Esophagus squamous epithelium (tissue), 4 donors: Measurements from ENCODE around the gene PTPN21.

Experiments
- POLR2A ChIP-seq, 4 donors: fragments of 450-650 bp; IDR thresholded peaks; one replicate each; pipeline ENCODE4 v1.6.1; 2017; ENCODE audit warnings: antibody characterized with exemption in 4 of 4, mild to moderate bottlenecking in 4 of 4, moderate library complexity in 3 of 4
- TF ChIP-seq, protein P1 (sequence below), 6 experiments: fragments of 450-650 bp in 4 of 6; fragments of 200-600 bp in 2 of 6; sonication (generic) in 2 of 6; IDR thresholded peaks; one replicate each; pipeline ENCODE4 v1.5.1; 2016 to 2019; ENCODE audit warnings: antibody characterized with exemption in 6 of 6, mild to moderate bottlenecking in 4 of 6, moderate library complexity in 4 of 6

DNA sequence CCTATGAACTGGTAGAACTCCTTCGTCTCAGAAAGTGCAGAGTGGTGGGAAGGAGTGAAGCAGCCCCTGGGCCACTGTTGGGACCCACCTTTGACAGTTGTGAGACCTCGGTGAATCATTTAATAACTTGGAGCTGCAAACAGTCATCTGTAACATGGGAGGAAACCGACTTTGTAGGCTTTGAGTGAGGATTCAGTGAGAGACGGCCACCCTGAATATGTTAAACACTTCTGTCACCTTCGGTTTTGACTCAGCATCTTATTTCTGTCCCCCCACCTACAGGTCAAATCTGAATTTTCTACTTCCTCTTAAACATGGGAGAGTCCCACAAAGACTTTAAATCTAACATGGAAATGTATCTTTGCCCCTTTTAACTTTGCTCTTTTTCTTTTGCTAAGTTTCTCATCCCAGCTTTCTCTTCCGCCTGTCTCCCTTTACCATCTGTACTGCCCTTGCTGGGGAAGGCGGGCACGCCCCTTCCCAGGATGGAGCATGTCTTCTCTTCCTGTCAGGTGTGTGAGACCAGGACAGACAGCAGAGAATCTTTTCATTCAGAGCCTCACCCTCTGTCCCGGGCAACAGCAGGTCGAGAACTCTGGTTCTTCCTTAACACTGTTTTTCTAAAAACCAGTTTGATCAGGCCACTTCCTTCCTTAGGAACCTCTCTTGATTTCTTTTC lies 45.1 kb upstream of the PTPN21 start:
- TF ChIP-seq POLR2A (IDR thresholded peaks at IDR 0.05) = no peak
- TF ChIP-seq, protein P1, sequence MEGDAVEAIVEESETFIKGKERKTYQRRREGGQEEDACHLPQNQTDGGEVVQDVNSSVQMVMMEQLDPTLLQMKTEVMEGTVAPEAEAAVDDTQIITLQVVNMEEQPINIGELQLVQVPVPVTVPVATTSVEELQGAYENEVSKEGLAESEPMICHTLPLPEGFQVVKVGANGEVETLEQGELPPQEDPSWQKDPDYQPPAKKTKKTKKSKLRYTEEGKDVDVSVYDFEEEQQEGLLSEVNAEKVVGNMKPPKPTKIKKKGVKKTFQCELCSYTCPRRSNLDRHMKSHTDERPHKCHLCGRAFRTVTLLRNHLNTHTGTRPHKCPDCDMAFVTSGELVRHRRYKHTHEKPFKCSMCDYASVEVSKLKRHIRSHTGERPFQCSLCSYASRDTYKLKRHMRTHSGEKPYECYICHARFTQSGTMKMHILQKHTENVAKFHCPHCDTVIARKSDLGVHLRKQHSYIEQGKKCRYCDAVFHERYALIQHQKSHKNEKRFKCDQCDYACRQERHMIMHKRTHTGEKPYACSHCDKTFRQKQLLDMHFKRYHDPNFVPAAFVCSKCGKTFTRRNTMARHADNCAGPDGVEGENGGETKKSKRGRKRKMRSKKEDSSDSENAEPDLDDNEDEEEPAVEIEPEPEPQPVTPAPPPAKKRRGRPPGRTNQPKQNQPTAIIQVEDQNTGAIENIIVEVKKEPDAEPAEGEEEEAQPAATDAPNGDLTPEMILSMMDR (IDR thresholded peaks at IDR 0.05) = no peak
